Medulla oblongata (tissue), 1 donor: Measurements from ENCODE around the gene FLOT2.
A peak's percentile ranks its signal among the peaks of the same experiment; 100 is the strongest.
"Not testable (repeated sequence)": the region's sequence is repeated elsewhere in the genome, so short reads cannot be mapped to it uniquely, and the experiment has no call there.

Experiments used
- DNase-seq: peaks from one replicate; pipeline ENCODE4 v3.0.0-alpha.2; 2015; ENCODE audit errors: extremely low spot score

The FLOT2 gene

GRCh38 chr17:28916302-28916934 is 18.9 kb upstream of the FLOT2 start:
- DNase-seq: peak; percentile 54

DNA sequence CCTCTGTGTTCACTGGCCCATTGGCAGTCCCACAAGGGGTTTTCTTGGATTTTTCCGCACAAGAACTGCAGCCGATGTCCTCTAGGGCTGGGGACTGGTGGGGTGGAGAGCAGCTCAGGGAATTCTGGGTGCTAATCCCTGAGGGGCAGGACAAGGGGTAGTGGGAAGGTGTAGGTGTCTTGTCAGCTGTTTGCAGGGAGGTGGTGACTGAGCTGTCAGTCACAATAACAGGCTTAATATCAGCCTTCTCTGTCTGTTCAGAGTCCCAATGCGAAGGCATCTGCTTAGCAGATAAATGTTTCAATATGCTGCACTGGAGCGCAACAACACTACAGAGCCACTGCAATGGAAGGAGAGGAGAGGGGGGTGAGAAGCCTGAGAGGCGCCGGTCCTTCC is 15.4 kb upstream of the FLOT2 start:
- DNase-seq: no peak

GRCh38 chr17:28912281-28912937 is 14.9 kb upstream of the FLOT2 start:
- no peak for DNase-seq

DNA sequence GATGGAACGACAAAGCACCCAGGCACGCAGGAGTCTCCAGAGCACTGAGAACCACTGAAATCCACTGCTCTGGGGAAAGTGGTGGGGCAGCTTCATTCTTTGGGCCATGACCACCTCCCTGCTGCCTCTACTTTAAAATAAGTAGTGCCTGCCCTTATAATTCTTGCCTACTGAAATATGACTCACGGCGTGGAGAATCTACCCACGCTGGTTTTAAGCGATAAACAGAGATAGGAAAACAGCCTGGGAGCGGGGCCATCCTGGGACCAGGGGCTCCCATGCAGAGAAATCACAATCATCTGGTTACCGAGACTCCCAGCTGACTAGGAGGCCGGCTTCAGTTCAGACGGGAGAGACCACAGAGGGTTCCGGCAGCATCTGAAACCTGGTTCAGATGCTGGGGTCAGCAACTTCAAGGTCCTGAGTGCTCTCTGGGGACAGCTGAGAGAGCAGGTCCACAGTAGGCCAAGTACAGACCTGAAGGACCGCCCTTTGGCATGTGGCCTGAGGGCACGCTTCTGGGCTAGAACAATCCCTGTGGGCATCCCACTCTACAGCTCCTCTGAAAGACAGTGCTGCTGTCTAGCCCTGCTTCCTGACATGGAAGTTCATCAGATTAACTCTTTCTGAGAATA is 14.0 kb upstream of the FLOT2 start:
- no peak for DNase-seq

DNA sequence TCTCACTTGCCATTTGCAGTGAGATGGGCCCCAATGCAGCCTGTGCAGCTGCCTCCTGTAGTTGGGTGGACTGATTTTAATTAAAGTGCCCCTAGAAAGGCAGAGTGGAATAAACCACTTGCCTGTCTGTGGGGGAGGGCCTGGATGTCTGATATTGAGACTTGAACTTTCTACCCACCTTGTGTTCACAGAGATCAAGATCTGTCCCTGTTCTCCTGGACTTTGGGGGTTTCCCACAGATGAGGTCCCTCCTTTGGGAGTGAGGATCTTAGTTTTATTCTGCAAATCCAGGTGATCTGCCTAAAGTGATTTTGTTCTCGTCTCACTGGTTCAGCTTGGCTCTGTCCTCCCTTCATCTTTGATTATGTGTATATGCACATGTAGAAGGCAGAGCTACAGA is 13.0 kb upstream of the FLOT2 start:
- DNase-seq: no peak

DNA sequence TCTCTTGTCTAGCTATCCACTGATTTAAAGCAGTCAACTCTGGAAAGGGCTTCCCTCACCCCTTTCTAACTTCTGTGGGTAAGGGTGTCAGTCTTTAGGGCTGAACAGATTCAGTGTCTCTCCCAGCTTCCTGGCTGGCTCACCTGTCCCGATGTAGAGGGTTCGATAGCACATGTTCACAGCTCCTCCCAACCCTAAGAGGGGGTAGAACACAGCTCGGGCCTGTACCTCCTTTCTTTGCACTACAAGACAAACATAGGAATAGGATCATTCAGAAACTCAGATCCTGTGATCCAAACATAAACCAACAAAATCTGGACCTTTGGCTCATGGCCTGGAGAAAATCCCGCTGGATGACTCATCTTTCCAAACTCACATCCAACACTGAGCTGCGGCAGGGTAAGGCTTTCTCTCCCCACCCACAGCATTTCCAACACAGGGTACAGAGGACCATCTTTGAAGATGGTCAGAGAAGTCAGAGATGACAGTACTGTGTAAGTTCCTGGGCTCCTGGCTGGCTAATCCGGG is 11.2 kb upstream of the FLOT2 start:
- DNase-seq: no peak

DNA sequence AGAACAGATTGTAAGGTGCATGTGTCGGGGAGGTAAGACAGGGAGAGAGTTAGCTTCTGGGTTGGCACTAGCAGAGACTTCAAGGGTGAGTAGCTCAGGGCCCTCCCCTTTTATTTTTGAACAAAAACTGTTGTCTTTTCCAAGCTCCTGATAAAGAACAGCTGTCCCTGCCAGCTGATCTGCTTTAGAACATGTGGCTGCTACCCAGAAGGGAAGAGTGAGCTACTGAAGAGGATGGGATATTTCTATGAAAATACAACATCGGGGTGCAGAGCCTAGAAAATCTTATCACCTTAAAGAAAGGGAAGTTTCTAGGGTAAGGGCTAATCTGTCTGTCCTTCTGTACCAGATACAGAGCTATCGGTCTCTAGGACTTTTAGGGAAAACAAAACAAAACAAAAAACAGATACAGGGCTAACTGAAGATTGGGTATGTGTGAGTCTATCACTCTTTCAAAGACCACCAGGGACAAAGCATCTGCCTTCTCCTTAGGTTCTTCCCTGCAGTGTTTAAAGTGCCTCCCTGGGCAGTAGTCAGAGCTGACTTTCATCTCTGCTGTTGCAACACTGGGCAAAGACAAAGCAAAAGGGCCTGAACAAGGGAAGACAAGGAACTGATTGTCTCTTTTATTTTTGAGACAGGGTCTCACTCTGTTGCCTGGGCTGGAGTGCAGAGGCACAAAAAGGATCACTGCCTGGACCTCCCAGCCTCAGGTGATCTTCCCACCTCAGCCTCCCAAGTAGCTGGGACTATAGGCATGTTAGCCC is 10.4 kb upstream of the FLOT2 start:
- peak; percentile 45 for DNase-seq

DNA sequence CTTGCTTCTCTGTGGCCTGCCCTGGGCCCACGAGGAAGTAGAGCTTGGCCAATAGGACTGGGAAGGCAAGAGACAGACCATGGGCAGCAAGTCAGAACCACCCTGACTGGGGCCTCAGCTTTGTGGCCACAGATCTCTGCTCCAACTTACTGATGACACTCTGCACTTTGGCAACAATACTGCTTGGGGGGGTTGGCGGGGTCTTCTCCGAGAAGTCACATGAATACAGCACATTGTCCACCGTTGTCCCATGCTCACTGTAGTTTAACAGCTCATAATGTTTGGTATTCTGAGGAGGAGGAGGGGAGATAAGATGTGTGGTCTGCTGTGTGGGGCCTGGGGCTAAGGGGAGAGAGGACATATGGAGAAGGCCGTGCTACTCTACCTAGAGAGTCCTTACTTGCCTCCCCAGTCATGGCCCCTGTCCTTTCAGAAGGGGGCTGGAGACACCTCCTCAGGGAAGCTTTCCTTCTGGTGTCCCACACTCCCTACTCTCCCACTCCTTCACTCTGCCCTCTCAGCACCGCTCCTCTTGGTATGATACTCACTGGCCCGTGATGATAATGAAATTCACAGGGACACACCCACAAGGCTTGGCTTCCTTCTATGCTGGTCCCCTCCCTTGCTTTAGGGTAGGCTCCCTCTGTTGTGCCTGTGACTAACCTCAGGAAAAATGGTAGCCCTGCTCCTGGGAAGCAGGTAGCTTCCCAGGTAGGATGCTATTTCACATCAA is 9.3 kb upstream of the FLOT2 start:
- no peak for DNase-seq

DNA sequence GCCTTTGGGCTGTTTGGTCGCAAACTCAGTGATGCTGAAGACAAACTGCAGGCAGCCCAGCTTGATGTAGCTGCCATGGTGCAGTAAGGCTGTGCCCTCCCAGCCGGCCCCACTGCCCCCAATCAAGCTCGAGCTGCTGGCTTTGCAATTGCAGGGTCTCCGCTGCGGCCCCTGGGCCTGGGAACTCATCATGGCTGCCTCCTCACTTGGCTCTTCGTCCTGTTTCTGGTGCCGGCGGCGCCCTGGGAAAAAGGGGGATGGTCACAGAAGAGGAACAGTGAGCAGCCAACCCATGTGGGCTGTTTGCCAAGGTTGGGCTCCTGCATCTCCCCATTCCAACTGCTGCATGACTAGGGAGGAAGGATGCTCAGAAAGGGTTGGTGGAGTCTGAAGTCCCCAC is 8.7 kb upstream of the FLOT2 start:
- DNase-seq: no peak

GRCh38 chr17:28904800-28905199 is 7.3 kb upstream of the FLOT2 start:
- DNase-seq: no peak

GRCh38 chr17:28903546-28903841 is 6.0 kb upstream of the FLOT2 start:
- not testable (repeated sequence) for DNase-seq

DNA sequence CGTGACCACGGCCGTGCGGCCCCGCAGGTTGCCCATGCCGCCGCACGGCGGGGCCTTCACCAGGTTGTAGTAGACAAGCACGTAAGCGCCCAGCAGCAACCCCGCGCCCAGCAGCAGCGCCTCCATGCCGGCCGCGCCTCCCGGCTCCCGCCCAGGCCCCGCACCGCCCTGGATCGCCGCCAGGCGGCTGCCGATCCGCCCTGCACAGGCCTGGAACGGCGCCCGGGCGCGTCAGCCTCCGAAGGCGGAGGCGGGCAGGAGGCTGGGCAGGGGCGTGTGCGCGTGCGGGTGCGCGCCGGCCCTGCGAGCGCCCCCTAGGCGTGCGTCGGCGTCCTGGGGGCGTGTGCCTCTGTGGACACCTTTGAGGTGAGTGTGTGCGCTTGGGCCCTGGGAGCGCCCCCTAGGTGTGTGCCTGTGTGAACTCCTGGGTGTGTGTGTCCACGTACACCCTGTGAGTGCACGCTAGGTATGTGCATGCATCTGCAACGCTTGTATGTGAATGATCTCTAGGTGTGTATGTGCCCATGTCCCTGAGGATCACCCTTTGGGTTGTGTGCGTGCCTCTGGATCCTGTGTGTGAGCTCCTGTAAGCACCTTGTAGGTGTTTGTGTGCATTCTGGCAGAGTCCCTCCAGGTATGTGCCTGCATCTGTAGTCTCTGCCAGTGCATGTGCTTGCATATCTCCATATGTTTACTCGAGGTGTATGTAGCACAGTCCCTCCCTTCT is 5.4 kb upstream of the FLOT2 start, which contains the start of gene DHRS13:
DHRS13 (minus strand) TSS at position 261 of the 727 bp plus-strand sequence; CDS start at position 126, 135 bp downstream.
- peak; percentile 77 for DNase-seq

- no peak for DNase-seq
Measured at GRCh38 chr17:28901866-28902818, 4.6 kb upstream of the FLOT2 start.

DNA sequence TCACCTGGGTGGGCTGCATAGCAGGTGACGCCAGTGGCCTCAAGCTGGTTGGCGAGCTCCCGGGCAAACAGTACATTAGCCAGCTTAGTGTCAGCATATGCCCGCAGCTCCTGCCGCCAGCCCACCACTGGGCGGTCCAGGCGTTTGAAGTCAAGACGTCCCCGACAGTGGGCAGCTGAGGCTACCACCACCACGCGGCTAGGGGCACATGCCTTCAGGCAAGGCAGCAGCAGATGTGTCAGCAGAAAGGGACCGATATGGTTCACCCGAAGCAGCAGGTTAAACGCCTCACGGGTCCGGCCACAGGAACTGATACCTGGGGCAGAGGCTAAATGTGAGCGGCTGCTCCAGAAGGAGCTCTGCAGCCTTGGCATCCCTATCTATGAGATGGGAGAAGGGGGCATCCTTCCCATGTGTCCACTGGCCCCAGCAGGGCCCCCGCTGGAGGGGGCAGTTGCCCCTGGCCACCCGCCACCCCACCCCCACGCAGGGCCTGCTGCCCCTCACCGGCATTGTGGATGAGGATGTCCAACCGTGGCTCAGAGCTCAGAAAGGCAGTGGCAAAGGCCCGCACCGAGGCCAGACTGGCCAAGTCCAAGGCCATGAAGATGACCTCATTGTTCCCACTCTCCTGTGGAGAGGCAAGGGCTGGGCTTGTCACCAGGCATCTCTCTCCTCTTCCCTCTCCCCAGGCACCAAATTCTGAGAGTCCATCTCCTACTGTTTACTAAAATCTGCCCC is 3.6 kb upstream of the FLOT2 start:
- no peak for DNase-seq

GRCh38 chr17:28899212-28899815 is 1.8 kb upstream of the FLOT2 start:
- DNase-seq: no peak

GRCh38 chr17:28898527-28898955 is 1.0 kb upstream of the FLOT2 start:
- no peak for DNase-seq

DNA sequence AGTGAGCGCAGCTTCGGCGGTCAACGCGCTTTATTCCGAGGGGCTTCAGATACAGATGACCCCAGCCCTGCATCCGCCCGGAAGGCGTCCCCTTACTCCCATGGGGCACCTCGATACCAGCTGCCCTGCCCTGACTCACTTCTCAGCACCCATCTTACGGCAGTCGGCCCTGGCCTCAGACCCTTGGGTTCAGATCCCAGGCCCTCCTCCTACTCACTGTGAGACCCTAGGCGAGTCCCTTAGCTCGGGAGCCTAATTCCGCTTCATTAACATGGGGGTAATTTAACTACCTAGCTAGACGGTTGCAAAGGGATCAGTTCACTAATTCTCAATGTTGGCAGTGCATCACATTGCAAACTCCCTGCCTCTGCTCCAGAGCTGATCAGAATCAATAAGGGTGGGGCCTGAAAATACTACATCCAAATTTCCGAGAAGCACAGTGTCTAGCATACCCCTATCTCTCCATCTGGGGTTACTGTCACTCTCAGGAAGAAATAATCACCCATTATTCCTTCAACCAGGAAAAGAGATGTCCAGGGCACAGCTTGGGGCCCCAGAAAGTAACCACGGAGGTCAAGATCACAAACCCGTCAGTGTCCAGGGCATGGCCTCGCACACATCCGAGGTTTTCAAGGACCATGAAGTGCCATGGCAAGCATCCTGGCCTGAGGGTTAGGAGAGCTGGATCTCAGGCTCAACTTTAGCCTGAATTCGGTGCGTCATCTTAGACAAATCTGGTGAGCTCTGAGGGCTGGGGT is 415 bp upstream of the FLOT2 start:
- no peak for DNase-seq

GRCh38 chr17:28896491-28896883 is 1.0 kb downstream of the FLOT2 start:
- DNase-seq: no peak
